Activated T-cell treated with anti-CD3 and anti-CD28 coated beads, Interleukin-2, amount 50 U/mL, for 24 hours (primary cell): Measurements from ENCODE around the gene BCL2L12.
"Not testable (repeated sequence)": the region's sequence is repeated elsewhere in the genome, so short reads cannot be mapped to it uniquely, and the experiment has no call there.

Experiments
- DNase-seq: peaks from one replicate; pipeline ENCODE4 v3.0.0-alpha.2; 2020
- H3K27ac Mint-ChIP-seq: 2 replicates; pipeline ENCODE4 v1.8.0; 2020; ENCODE audit warnings: mild to moderate bottlenecking, mixed read lengths
- H3K27me3 Mint-ChIP-seq: 2 replicates; pipeline ENCODE4 v1.8.0; 2020; ENCODE audit warnings: mixed read lengths
- H3K36me3 Mint-ChIP-seq: 2 replicates; pipeline ENCODE4 v1.8.0; 2020; ENCODE audit warnings: low read depth, mixed read lengths
- H3K4me1 Mint-ChIP-seq: 2 replicates; pipeline ENCODE4 v1.8.0; 2020; ENCODE audit warnings: low read depth, mixed read lengths
- H3K4me3 Mint-ChIP-seq: 2 replicates; pipeline ENCODE4 v1.8.0; 2020; ENCODE audit warnings: mild to moderate bottlenecking, moderate library complexity, mixed read lengths
- H3K9me3 Mint-ChIP-seq: 2 replicates; pipeline ENCODE4 v1.8.0; 2020; ENCODE audit warnings: mixed read lengths

The BCL2L12 gene, protein sequence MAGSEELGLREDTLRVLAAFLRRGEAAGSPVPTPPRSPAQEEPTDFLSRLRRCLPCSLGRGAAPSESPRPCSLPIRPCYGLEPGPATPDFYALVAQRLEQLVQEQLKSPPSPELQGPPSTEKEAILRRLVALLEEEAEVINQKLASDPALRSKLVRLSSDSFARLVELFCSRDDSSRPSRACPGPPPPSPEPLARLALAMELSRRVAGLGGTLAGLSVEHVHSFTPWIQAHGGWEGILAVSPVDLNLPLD

DNA sequence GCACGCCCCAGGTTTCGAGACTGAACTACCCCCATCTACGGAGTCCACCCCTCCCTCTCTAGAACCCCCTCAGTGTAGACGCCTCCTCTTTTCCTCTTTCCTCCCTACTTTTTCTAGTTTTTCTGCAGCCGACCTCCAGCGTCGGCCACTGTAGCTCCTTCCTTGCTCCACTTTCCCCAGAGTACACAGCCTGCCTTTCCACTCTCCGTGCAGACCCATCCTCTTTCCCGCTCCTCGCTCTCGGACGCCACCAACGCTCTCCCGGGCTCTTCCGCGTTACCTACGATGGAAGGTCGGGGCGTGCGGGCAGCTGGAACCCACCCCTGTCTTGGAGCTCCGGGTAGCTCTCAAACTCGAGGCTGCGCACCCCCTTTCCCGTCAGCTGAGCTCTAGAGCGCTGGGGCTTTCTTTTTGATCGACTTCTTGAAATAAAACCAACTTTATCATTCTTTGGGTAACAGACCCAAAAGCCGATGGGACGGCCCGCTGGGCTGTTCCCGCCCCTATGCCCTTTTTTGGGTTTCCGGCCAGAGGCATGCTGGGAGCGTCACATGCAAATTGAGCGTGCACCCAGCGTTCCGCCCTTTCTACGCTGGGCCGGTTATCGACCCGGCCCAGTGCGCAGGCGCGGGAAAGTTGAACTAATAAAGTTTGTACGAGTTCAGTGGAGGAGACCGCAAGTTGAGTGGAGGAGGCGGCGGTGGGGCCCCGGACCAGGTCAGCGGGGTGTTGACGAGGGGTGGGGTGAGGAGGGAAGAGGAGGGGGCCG, at the start of gene BCL2L12, which contains the start of gene IRF3:
BCL2L12 (plus strand) TSS at position 583 of the 769 bp plus-strand sequence. CDS start 760 bp downstream, outside the sequence.
IRF3 (minus strand) TSS at position 507 of the 769 bp plus-strand sequence. CDS start 1,019 bp downstream, outside the sequence.
- peak; percentile 99 for DNase-seq
- Mint-ChIP-seq H3K27me3 (no peaks in the 10 kb centered on the region), H3K9me3 (no peaks in the 10 kb centered on the region), H3K4me3 (peak within 1 kb of the TSS; percentile 99), H3K36me3 (peaks cover 74% of the 10 kb centered on the region), H3K27ac (peak within 1 kb of the TSS; percentile 99), H3K4me1 (peaks cover 41% of the 10 kb centered on the region)

DNA sequence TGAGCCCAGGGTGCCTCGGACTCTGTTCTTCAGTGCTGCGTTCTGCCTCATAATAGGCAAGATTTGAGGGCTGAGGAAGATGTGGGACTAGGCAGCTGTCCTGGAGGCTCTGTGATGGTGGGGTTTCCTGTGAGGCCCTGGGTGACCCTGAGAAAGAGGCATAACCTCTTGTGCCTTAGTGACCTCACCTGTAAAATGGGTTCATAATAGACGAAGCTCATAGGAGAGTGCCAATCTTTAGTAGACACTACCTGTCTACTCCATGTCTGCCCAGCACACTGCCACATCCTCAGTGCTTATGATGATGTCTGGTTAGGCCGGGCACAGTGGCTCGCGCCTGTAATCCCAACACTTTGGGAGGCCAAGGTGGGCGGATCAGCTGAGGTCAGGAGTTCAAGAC, 49.2 kb upstream of the BCL2L12 start:
- no peak overlapping the region for H3K27ac Mint-ChIP-seq
- H3K36me3 Mint-ChIP-seq = peaks cover 75% of the 10 kb centered on the region
- no peaks in the 10 kb centered on the region for H3K27me3 Mint-ChIP-seq
- no peaks in the 10 kb centered on the region for H3K9me3 Mint-ChIP-seq
- H3K4me3 Mint-ChIP-seq = no peak overlapping the region
- no peak for DNase-seq
- H3K4me1 Mint-ChIP-seq = peaks cover 20% of the 10 kb centered on the region

DNA sequence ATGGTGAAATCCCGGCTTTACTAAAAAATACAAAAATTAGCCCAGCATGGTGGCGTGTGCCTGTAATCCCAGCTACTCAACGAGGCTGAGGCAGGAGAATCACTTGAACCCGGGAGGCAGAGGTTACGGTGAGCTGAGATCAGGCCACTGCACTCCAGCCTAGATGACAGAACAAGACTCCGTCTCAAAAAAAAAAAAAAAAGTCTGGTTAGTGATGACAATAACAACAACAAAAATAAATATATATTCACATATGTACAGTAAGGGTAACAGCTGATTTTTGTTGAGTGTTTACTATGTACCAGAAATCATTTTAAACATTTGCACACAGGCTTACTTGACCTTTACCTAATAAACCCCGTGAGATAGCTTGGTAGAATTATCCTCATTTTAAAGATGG, 48.8 kb upstream of the BCL2L12 start:
- Mint-ChIP-seq H3K27ac (no peak overlapping the region), H3K9me3 (no peaks in the 10 kb centered on the region), H3K4me1 (peaks cover 20% of the 10 kb centered on the region), H3K27me3 (no peaks in the 10 kb centered on the region), H3K4me3 (no peak overlapping the region), H3K36me3 (peaks cover 79% of the 10 kb centered on the region)
- no peak for DNase-seq

DNA sequence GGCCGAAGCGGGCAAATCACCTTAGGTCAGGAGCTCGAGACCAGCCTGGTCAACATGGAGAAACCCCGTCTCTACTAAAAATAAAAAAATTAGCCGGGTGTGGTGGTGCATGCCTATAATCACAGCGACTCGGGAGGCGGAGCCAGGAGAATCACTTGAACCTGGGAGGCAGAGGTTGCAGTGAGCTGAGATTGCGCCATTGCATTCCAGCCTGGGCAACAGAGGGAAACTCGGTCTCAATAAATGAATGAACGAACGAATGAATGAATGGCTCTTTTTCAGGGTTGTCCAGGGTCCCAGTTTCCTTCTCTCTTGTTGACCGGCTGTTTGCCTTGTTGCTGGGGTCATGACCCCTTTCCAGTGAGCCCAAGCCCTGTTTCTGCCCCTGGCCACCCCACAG, 47.9 kb upstream of the BCL2L12 start:
- H3K27ac Mint-ChIP-seq = peak overlapping the region; percentile 63
- DNase-seq, H3K4me3 Mint-ChIP-seq, H3K9me3 Mint-ChIP-seq, H3K27me3 Mint-ChIP-seq: not testable (repeated sequence)
- H3K36me3 Mint-ChIP-seq = peaks cover 79% of the 10 kb centered on the region
- H3K4me1 Mint-ChIP-seq = peaks cover 17% of the 10 kb centered on the region

DNA sequence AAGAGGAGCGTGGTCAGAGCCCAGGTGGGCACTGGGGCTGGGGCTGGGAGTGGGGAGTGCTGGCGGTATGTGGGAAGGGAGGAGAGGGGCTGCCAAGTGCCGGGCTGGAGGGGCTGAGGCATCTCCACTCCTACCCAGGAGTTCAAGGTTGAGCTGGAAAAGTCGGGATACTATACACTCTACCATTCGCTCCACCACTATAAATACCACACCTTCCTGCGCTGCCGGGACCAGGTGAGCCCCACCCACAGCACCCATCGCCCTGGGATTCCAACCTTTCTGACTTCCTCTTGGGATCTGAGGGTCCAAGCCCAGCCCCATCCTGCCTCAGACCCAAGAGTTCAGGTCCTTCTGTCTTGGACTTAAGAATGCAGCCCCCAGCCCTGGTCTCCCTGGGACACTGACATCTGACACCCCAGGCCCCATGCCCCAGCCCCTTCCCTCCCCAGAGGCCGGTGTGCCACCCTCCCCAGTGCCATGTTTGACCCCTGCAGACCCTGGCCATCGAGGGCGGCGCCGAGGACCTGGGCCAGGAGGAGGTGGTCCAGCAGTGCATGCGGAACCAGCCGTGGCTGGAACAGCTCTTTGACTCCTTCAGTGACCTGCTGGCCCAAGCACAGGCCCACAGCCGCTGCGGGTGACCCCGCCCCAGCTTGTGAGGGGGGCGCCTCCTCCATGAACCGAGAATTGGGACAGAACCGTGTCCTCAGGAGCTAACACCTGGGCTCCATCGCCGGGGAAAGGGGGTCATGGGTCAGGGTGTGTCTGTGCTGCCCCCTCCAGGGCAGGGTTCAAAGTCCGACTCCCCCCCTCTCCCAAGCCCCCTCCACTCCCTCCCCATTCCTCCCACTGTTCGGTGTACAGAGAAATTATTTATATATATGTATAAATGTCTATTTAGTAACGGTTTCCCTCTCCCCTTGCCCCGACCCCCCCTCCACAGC, 40.5 kb upstream of the BCL2L12 start:
- no peak overlapping the region for H3K27ac Mint-ChIP-seq
- no peak overlapping the region for H3K4me3 Mint-ChIP-seq
- no peaks in the 10 kb centered on the region for H3K27me3 Mint-ChIP-seq
- H3K9me3 Mint-ChIP-seq = no peaks in the 10 kb centered on the region
- peaks cover 60% of the 10 kb centered on the region for H3K36me3 Mint-ChIP-seq
- no peaks in the 10 kb centered on the region for H3K4me1 Mint-ChIP-seq
- no peak for DNase-seq

DNA sequence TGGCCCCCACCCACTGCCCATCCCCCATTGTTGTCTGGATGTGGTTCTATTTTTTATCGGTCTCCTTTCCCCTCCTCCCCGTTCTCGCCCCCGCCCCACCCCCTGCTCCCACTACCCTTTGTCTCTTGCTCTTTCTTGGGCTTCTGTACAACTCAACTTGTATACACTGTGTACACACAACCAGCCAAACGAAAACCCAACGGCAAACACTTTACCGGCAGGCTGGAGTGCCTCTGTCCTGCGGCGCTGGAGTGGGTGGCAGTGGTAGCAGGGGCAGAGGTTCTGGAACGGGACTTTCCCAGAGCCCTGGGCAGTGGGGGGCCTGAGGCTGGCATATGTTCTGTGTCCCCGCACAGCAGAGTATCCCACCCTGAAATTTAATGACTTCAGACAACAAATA, 39.5 kb upstream of the BCL2L12 start:
- Mint-ChIP-seq H3K27ac (no peak overlapping the region), H3K27me3 (no peaks in the 10 kb centered on the region), H3K9me3 (no peaks in the 10 kb centered on the region), H3K4me3 (no peak overlapping the region), H3K4me1 (peaks cover 2% of the 10 kb centered on the region), H3K36me3 (peaks cover 57% of the 10 kb centered on the region)
- DNase-seq = no peak

DNA sequence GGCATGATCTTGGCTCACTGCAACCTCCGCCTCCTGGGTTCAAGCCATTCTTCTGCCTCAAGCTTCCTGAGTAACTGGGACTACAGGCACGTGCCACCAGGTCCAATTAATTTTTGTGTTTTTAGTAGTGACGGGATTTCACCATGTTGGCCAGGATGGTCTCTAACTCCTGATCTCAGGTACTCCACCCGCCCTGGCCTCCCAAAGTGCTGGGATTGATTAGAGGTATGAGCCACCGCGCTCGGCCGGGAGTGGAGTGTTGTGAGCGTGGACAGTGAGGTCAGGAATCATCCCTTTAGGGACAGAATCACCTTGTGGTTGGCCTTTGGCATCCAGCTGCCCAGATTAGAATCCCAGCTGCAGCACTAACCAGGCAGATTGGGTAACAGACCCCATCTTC, 36.1 kb upstream of the BCL2L12 start:
- no peak overlapping the region for H3K27ac Mint-ChIP-seq
- H3K27me3 Mint-ChIP-seq = no peaks in the 10 kb centered on the region
- peaks cover 2% of the 10 kb centered on the region for H3K4me1 Mint-ChIP-seq
- H3K4me3 Mint-ChIP-seq = no peak overlapping the region
- H3K36me3 Mint-ChIP-seq = peaks cover 36% of the 10 kb centered on the region
- H3K9me3 Mint-ChIP-seq = no peaks in the 10 kb centered on the region
- no peak for DNase-seq

DNA sequence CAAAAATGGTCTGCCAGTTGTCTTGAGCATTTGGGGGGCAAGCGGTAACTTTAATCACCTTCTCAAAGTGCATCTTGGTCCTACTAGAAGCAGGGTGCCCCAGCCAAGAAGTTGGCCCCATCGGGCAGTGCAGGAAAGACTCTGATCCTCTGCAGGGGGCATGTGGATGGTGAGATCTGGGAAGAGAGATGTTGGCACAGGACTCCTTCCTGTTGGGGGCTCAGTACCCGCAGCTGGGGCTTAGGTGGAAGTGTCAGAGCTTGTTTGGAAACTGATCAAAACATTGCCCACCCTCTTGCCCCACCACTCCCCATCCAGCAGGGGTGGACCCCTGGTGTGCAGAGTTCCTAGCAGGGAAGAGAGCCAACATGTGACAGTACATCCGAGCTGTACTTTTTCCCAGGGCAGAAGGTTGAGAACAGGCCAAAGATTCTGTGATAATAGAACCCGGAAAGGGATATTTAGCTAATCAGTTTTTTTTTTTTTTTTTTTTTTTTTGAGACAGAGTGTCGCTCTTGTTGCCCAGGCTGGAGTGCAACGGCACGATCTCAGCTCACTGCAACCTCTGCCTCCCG, 34.6 kb upstream of the BCL2L12 start:
- peak overlapping the region; percentile 30 for H3K27ac Mint-ChIP-seq
- H3K4me3 Mint-ChIP-seq = no peak overlapping the region
- no peaks in the 10 kb centered on the region for H3K9me3 Mint-ChIP-seq
- no peaks in the 10 kb centered on the region for H3K27me3 Mint-ChIP-seq
- H3K4me1 Mint-ChIP-seq = peaks cover 2% of the 10 kb centered on the region
- no peak for DNase-seq
- H3K36me3 Mint-ChIP-seq = peaks cover 27% of the 10 kb centered on the region

DNA sequence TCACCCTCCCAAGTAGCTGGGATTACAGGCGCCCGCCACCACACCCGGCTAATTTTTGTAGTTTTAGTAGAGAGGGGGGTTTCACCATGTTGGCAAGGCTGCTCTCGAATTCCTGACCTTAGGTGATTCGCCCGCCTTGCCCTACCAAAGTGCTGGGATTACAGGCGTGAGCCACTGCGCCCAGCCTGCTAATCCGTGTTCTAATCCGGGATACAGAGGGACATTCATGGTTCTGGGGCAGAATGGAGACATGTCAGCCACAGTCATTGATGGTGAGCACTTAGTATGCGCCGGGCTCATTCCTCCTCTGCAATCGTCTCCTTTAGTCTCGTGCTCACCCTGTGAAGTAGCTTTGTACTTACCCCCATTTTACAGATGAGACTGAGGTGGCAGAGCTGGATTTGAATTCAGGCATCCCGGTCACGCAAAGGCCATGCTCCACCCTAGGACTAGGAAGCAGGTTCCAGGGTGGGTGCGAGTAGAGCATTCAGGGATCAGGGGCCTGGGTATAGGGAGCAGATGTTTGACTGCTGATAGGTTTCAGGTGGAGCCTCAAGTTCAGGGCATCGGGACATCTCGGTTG, 34.0 kb upstream of the BCL2L12 start:
- H3K27ac Mint-ChIP-seq = no peak overlapping the region
- H3K4me3 Mint-ChIP-seq = no peak overlapping the region
- no peaks in the 10 kb centered on the region for H3K9me3 Mint-ChIP-seq
- DNase-seq = no peak
- peaks cover 2% of the 10 kb centered on the region for H3K4me1 Mint-ChIP-seq
- H3K36me3 Mint-ChIP-seq = peaks cover 22% of the 10 kb centered on the region
- no peaks in the 10 kb centered on the region for H3K27me3 Mint-ChIP-seq

DNA sequence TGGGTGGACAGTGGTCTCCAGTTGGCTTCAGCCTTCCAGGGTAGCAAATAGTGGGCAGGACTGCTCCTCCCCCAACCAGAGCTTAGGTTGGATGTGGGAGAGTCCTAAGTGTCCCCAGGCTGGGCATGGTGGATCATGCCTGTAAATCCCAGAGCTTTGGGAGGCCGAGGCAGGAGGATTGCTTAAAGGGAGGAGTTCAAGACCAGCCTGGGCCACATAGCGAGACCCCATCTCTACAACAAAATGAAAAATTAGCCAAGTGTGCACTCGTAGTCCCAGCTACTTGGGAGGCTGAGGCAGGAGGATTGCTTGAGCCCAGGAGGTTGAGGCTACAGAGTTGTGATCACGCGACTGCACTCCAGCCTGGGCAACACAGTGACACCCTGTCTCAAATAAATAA, 33.2 kb upstream of the BCL2L12 start:
- Mint-ChIP-seq H3K4me1 (peaks cover 2% of the 10 kb centered on the region), H3K4me3 (no peak overlapping the region), H3K9me3 (no peaks in the 10 kb centered on the region), H3K36me3 (peaks cover 13% of the 10 kb centered on the region), H3K27me3 (no peaks in the 10 kb centered on the region), H3K27ac (no peak overlapping the region)
- no peak for DNase-seq

DNA sequence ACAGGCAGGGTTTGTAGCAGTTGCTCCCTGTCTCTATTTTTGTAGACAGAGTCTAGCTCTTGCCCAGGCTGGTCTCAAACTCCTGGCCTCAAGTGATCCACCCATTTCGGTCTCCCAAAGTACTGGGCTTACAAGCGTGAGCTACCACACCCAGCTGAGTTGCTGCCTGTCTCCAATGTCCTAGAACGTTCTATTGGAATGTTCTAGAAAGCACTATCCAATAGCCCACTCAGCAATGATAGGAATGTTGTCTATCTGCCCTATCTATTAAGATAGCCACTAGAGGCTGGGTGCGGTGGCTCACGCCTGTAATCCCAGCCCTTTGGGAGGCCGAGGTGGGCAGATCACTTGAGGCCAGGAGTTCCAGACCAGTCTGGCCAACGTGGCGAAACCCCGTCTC, 32.5 kb upstream of the BCL2L12 start:
- H3K27me3 Mint-ChIP-seq, H3K4me1 Mint-ChIP-seq, H3K36me3 Mint-ChIP-seq, H3K4me3 Mint-ChIP-seq, H3K27ac Mint-ChIP-seq, DNase-seq, H3K9me3 Mint-ChIP-seq: not testable (repeated sequence)

DNA sequence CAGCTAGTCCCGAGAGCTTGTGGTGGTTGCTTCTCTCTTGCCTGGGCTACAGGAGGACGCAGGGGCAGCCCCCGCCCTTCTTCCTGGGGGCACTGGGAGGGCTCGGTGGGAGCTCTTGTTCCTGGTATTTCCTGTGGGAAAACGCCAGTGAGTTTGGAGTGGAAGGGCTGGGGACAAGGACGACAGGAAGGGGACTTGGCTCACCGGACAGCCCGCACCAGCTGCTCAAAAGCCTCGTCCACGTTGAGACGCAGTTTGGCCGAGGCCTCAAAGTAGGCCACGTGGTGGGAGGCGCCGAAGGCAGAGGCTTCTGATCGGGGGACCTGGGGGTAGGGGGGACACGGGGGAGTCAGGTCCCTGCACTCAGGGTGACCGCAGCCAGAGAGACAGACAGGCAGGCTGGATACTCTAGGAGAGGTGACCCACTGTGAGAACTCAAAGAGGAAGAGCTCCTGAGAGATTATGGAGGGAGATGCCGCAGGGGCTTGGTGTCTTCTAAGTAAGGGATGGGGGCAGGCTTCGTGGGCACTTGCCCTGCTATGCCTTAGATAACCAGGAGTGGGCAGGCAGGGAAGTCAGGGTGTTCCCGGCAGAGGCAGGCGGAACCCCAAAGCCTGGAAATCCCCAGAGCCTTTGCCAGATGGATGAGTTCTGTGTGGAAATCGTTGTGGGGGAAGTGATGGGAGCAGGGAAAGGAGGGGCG, 30.1 kb upstream of the BCL2L12 start:
- Mint-ChIP-seq H3K27ac (peak overlapping the region; percentile 38), H3K36me3 (peaks cover 3% of the 10 kb centered on the region), H3K27me3 (no peaks in the 10 kb centered on the region), H3K9me3 (no peaks in the 10 kb centered on the region), H3K4me1 (peaks cover 20% of the 10 kb centered on the region), H3K4me3 (no peak overlapping the region)
- no peak for DNase-seq

DNA sequence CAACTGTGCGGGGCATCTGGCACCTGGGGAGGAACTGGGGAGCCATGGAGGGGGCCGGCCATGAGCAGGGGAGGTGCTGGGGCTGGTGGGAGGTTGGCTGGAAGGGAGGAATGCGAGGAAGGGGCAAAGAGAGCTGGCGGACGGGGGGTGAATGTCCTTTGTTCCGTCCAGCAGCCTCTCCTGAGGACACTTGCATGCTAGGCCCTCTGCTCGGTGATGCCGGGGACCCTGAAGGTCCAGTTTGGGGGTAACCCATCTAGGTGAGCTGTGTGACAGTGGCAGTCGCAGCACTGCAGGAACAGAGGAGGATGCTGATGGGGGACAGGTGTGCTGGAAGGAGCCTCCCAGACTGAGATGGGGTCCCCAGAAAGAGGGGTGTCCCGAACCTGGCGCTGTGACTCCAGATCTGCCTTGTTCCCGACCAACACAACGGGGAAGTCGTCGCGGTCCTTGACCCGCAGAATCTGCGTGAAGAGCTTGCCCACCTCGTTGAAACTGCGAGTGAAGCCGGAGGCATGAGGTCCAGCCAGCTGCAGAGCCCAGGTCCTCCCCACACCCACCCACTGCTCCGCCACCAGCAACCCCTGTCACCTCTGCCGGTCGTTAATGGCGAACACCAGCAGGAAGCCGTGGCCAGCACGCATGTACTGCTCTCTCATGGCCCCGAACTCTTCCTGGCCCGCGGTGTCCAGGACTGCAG, 29.4 kb upstream of the BCL2L12 start:
- Mint-ChIP-seq H3K27ac (peak overlapping the region; percentile 38), H3K9me3 (no peaks in the 10 kb centered on the region), H3K36me3 (peaks cover 7% of the 10 kb centered on the region), H3K4me1 (peaks cover 22% of the 10 kb centered on the region), H3K27me3 (no peaks in the 10 kb centered on the region), H3K4me3 (no peak overlapping the region)
- no peak for DNase-seq
